NCI-H2171 treated with DMSO at 0.1 percent for 48 hours (cell line): ENCODE data around the gene SYNE1.
A peak's percentile ranks its signal among the peaks of the same experiment; 100 is the strongest.
"Not testable (repeated sequence)": the region's sequence is repeated elsewhere in the genome, so short reads cannot be mapped to it uniquely, and the experiment has no call there.

Experiments
- DNase-seq: peaks from one replicate; lab custom pipeline; 2025; lab: John Stamatoyannopoulos, UW

Gene SYNE1

GRCh38 chr6:152372945-152373344 is 264.2 kb downstream of the SYNE1 start:
- DNase-seq, result no peak

- no peak for DNase-seq
These were observed 265.4 kb downstream of the SYNE1 start for GRCh38 chr6:152371775-152372174.

- no peak for DNase-seq
These were observed 268.2 kb downstream of the SYNE1 start for GRCh38 chr6:152368751-152369624.

- DNase-seq, result no peak
These were observed 272.3 kb downstream of the SYNE1 start for GRCh38 chr6:152364866-152365265.

- DNase-seq, result no peak
These were observed 277.1 kb downstream of the SYNE1 start for GRCh38 chr6:152360034-152360433.

- DNase-seq, result peak; percentile 7
These were observed 280.5 kb downstream of the SYNE1 start for GRCh38 chr6:152356662-152357061.

- DNase-seq, result no peak
These were observed 281.1 kb downstream of the SYNE1 start for GRCh38 chr6:152356016-152356415.

GRCh38 chr6:152355166-152355565 is 282.0 kb downstream of the SYNE1 start:
- no peak for DNase-seq

GRCh38 chr6:152353440-152353839 is 283.7 kb downstream of the SYNE1 start:
- DNase-seq, result no peak

GRCh38 chr6:152351742-152352141 is 285.4 kb downstream of the SYNE1 start:
- DNase-seq, result no peak

GRCh38 chr6:152351110-152351509 is 286.1 kb downstream of the SYNE1 start:
- DNase-seq, result no peak

- no peak for DNase-seq
These were observed 289.0 kb downstream of the SYNE1 start for GRCh38 chr6:152348116-152348515.

- no peak for DNase-seq
These were observed 293.3 kb downstream of the SYNE1 start for GRCh38 chr6:152343735-152344360.

GRCh38 chr6:152341596-152341995 is 295.6 kb downstream of the SYNE1 start:
- no peak for DNase-seq

GRCh38 chr6:152338335-152339125 is 298.6 kb downstream of the SYNE1 start:
- DNase-seq, result peak; percentile 44

GRCh38 chr6:152334555-152334954 is 302.6 kb downstream of the SYNE1 start:
- no peak for DNase-seq

- DNase-seq, result no peak
These were observed 306.2 kb downstream of the SYNE1 start for GRCh38 chr6:152330961-152331360.

GRCh38 chr6:152329638-152330448 is 307.3 kb downstream of the SYNE1 start:
- no peak for DNase-seq

- DNase-seq, result not testable (repeated sequence)
These were observed 309.0 kb downstream of the SYNE1 start for GRCh38 chr6:152328200-152328599.

GRCh38 chr6:152323376-152323775 is 313.8 kb downstream of the SYNE1 start:
- no peak for DNase-seq

- no peak for DNase-seq
These were observed 318.9 kb downstream of the SYNE1 start for GRCh38 chr6:152318278-152318677.

GRCh38 chr6:152316024-152316423 is 321.1 kb downstream of the SYNE1 start:
- DNase-seq, result no peak
